Common myeloid progenitor, CD34-positive (primary cell): ENCODE data around the gene TNIK.
A peak's percentile ranks its signal among the peaks of the same experiment; 100 is the strongest.

ENCODE experiments used
- CTCF ChIA-PET: fragments of 350-600 bp; sonication (Branson Sonifier 250); formaldehyde crosslinking; loops from one replicate; lab custom pipeline; 2021; ENCODE audit warnings: antibody characterized with exemption; lab: Charles Lee
- POLR2A ChIA-PET: fragments of 350-600 bp; sonication (Branson Sonifier 250); formaldehyde crosslinking; loops from one replicate; lab custom pipeline; 2021; ENCODE audit warnings: antibody characterized with exemption; lab: Charles Lee
- DNase-seq, 3 donors: peaks; one replicate each; pipeline versions ENCODE4 v3.0.0 to v3.0.0-alpha.2; 2013
- H3K27ac ChIP-seq, 2 experiments: 1 replicate in 1 of 2; 2 replicates in 1 of 2; pipeline ENCODE4 v1.7.0; 2013; ENCODE audit warnings: inconsistent platforms in 2 of 2, low read length in 2 of 2, mild to moderate bottlenecking in 2 of 2, low read depth in 1 of 2, moderate library complexity in 1 of 2; ENCODE audit not compliant: severe bottlenecking in 2 of 2, insufficient read depth in 1 of 2, poor library complexity in 1 of 2
- H3K27me3 ChIP-seq, 5 experiments: replicated peaks in 2 of 5; 1 replicate in 3 of 5; 2 replicates in 2 of 5; pipeline versions ENCODE4 v1.6.1 to v1.7.0; 2013; ENCODE audit warnings: low read length in 4 of 5, mild to moderate bottlenecking in 2 of 5, moderate library complexity in 2 of 5, inconsistent platforms in 1 of 5; ENCODE audit not compliant: insufficient read depth in 5 of 5, control insufficient read depth in 4 of 5
- H3K36me3 ChIP-seq, 4 experiments: 1 replicate in 2 of 4; 2 replicates in 2 of 4; pipeline versions ENCODE4 v1.6.1 to v1.7.0; 2013; ENCODE audit warnings: low read length in 3 of 4, control low read depth in 1 of 4, mild to moderate bottlenecking in 1 of 4; ENCODE audit not compliant: control insufficient read depth in 4 of 4, insufficient read depth in 4 of 4
- H3K4me1 ChIP-seq, 4 experiments: 1 replicate in 3 of 4; 2 replicates in 1 of 4; pipeline versions ENCODE4 v1.6.1 to v1.7.1; 2013; ENCODE audit warnings: low read length in 3 of 4, mild to moderate bottlenecking in 3 of 4, control low read depth in 1 of 4, inconsistent platforms in 1 of 4, moderate library complexity in 1 of 4; ENCODE audit not compliant: control insufficient read depth in 4 of 4, insufficient read depth in 4 of 4; ENCODE audit errors: control extremely low read depth in 1 of 4
- H3K4me3 ChIP-seq, 7 experiments: 1 replicate in 4 of 7; 2 replicates in 3 of 7; pipeline versions ENCODE4 v1.5.1 to v1.7.0; 2013; ENCODE audit warnings: mild to moderate bottlenecking in 7 of 7, low read length in 6 of 7, moderate library complexity in 6 of 7, inconsistent platforms in 2 of 7, low read depth in 2 of 7, control low read depth in 1 of 7; ENCODE audit not compliant: insufficient read depth in 4 of 7, control insufficient read depth in 1 of 7; ENCODE audit errors: extremely low read depth in 1 of 7
- H3K9me3 ChIP-seq, 5 experiments: 1 replicate in 4 of 5; 2 replicates in 1 of 5; pipeline versions ENCODE4 v1.6.1 to v1.7.1; 2013; ENCODE audit warnings: low read length in 4 of 5, mild to moderate bottlenecking in 2 of 5, inconsistent platforms in 1 of 5, low read depth in 1 of 5, moderate library complexity in 1 of 5; ENCODE audit not compliant: control insufficient read depth in 4 of 5, insufficient read depth in 2 of 5; ENCODE audit errors: control extremely low read depth in 1 of 5
- whole genome bisulfite sequencing: methylation state at CpG from one replicate; pipeline ENCODE4 v1.1.5; 2013; ENCODE audit not compliant: insufficient coverage; 5-methylcytosine and 5-hydroxymethylcytosine counted together

Gene TNIK

DNA sequence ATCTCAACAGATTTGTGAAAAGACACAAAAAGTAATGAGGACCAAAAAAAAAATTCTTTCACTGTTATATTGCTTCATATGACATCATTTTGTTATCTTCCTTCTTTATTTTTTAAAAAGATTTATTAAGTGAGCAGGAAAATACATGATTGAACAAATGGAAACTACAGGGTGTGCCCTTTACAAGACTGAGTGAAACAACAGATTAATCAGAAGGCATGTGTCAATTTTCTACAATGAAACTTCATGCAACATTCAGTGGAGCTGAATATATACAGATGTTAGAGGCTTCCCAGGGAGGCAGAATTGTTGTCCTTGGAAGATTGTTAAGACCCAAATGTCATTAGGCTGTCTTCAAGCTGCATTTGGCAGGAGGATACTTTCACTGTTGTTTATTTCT is 405.3 kb downstream of the TNIK start:
- CTCF ChIA-PET, result interaction anchor here (1.8 kb wide), 1 partner anchor 511 kb away, joined by 6 read pairs; no protein-coding TSS in a partner anchor

GRCh38 chr3:171054231-171054630 is 406.0 kb downstream of the TNIK start:
- no CpG with 5 or more reads among the region's 1 CpG for WGBS
- CTCF ChIA-PET, result interaction anchor here (1.8 kb wide), 1 partner anchor 512 kb away, joined by 6 read pairs; no protein-coding TSS in a partner anchor
- Histone ChIP-seq H3K27me3 (no peaks in the 10 kb centered on the region), H3K36me3 (no peaks in the 10 kb centered on the region), H3K27ac (no peak overlapping the region), H3K4me1 (no peaks in the 10 kb centered on the region), H3K9me3 (no peaks in the 10 kb centered on the region), H3K4me3 (no peak overlapping the region)
- no peak for DNase-seq
- POLR2A ChIA-PET, result no interaction called here

More for the DNA sequence above, 405.3 kb downstream of the TNIK start:
- H3K27me3 ChIP-seq, result no peaks in the 10 kb centered on the region
- POLR2A ChIA-PET, result no interaction called here
- H3K4me3 ChIP-seq, result no peak overlapping the region
- H3K36me3 ChIP-seq, result no peaks in the 10 kb centered on the region
- no peaks in the 10 kb centered on the region for H3K9me3 ChIP-seq
- no peaks in the 10 kb centered on the region for H3K4me1 ChIP-seq
- DNase-seq, result no peak
- no peak overlapping the region for H3K27ac ChIP-seq

- 36% methylated on average over 3 of the region's 6 CpGs for WGBS
- Histone ChIP-seq H3K36me3 (no peaks in the 10 kb centered on the region), H3K27me3 (no peaks in the 10 kb centered on the region), H3K9me3 (no peaks in the 10 kb centered on the region), H3K27ac (no peak overlapping the region), H3K4me3 (no peak overlapping the region), H3K4me1 (no peaks in the 10 kb centered on the region)
- CTCF ChIA-PET, result interaction anchor here (0.6 to 3.1 kb wide), 15 partner anchors 8 to 784 kb away, joined by 3 to 35 read pairs (median 3); no protein-coding TSS in a partner anchor
- POLR2A ChIA-PET, result no interaction called here
- DNase-seq, result peak; percentile 54 to 79 (median 77)
These were observed 410.3 kb downstream of the TNIK start for GRCh38 chr3:171049861-171050444.

GRCh38 chr3:171046760-171047159 is 413.4 kb downstream of the TNIK start:
- no peaks in the 10 kb centered on the region for H3K4me1 ChIP-seq
- H3K36me3 ChIP-seq, result no peaks in the 10 kb centered on the region
- POLR2A ChIA-PET, result no interaction called here
- WGBS, result 100% methylated on average over 2 of the region's 4 CpGs
- no peaks in the 10 kb centered on the region for H3K9me3 ChIP-seq
- H3K27me3 ChIP-seq, result no peaks in the 10 kb centered on the region
- H3K27ac ChIP-seq, result no peak overlapping the region
- DNase-seq, result no peak
- no peak overlapping the region for H3K4me3 ChIP-seq
- CTCF ChIA-PET, result interaction anchor here (0.9 to 1.7 kb wide), 2 partner anchors 520 to 783 kb away, joined by 3 to 9 read pairs; no protein-coding TSS in a partner anchor

- POLR2A ChIA-PET, result no interaction called here
- no peaks in the 10 kb centered on the region for H3K9me3 ChIP-seq
- no peak overlapping the region for H3K4me3 ChIP-seq
- no peaks in the 10 kb centered on the region for H3K27me3 ChIP-seq
- CTCF ChIA-PET, result interaction anchor here (0.7 to 1.2 kb wide), 2 partner anchors 22 to 33 kb away, joined by 3 to 4 read pairs; no protein-coding TSS in a partner anchor
- no peak for DNase-seq
- WGBS, result 98% methylated on average over 12 of the region's 14 CpGs
- no peaks in the 10 kb centered on the region for H3K4me1 ChIP-seq
- H3K27ac ChIP-seq, result no peak overlapping the region
- no peaks in the 10 kb centered on the region for H3K36me3 ChIP-seq
These were observed 415.1 kb downstream of the TNIK start for GRCh38 chr3:171044835-171045793.

- no peak overlapping the region for H3K27ac ChIP-seq
- no peaks in the 10 kb centered on the region for H3K27me3 ChIP-seq
- H3K9me3 ChIP-seq, result no peaks in the 10 kb centered on the region
- H3K4me1 ChIP-seq, result no peaks in the 10 kb centered on the region
- WGBS, result no CpG with 5 or more reads among the region's 1 CpG
- CTCF ChIA-PET, result interaction anchor here (0.7 to 1.2 kb wide), 3 partner anchors 21 to 521 kb away, joined by 3 to 4 read pairs (median 3); no protein-coding TSS in a partner anchor
- H3K4me3 ChIP-seq, result no peak overlapping the region
- no peak for DNase-seq
- POLR2A ChIA-PET, result no interaction called here
- H3K36me3 ChIP-seq, result no peaks in the 10 kb centered on the region
These were observed 415.8 kb downstream of the TNIK start for GRCh38 chr3:171044384-171044783.
